ENCODE measurements around the gene SPDYC.

- TF ChIP-seq EZH2 (IDR thresholded peaks at IDR 0.05; ENCODE audit: insufficient read depth, low read length) (no peak), CTCF (IDR thresholded peaks at IDR 0.05; ENCODE audit: insufficient read depth, low read depth, low read length) (no peak)
These were observed 44.6 kb upstream of the SPDYC start for GRCh38 chr11:65125197-65126056.

Measured in astrocyte (in vitro differentiated cells and primary cell).